ENCODE measurements around the gene HYAL1. TPM values are rescaled to one million over a fixed set of nuclear protein-coding genes. Genes with fewer than 3 reads are reported as not detected.
"Not testable (repeated sequence)": the region's sequence is repeated elsewhere in the genome, so short reads cannot be mapped to it uniquely, and the experiment has no call there.

The HYAL1 gene
- total RNA-seq, 1 donor from 2014 or later: 0.83 TPM

DNA sequence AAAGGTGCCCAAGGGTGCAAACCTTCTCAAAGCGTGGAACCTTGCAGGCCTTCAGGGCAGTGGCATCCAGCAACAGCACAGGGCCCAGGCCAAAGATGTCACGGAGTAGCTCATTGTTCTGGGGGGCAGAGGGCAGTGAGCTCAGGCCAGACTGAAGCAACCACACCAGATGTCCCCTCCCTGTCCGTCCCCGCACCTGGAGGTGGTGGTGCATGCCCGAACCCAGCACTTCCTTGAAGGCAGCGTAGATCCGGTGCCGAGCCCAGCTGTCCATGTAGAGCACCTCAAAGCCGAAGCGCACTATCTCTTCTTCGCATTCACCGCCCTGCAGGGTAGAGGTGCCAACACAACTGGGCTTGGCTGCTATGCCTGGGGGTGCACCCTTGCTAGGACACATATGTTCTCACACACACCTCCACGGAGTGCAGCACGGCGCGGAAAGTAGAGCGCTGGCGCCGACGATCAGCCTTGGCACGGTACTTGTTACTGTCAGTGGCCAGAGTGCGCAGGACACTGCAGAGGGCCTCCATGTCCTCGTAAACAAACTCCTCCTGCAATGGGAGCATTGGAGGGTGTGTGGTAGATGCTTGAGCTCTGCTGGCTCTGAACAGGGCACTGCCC, 14.9 kb downstream of the HYAL1 start:
- Mint-ChIP-seq H3K4me3 (ENCODE audit: unreplicated experiment) (no peak overlapping the region), H3K4me1 (ENCODE audit: unreplicated experiment) (peaks cover 14% of the 10 kb centered on the region), H3K27ac (ENCODE audit: unreplicated experiment) (no peak overlapping the region), H3K36me3 (ENCODE audit: unreplicated experiment) (peaks cover 3% of the 10 kb centered on the region), H3K27me3 (ENCODE audit: unreplicated experiment) (no peaks in the 10 kb centered on the region), H3K9me3 (ENCODE audit: unreplicated experiment) (no peaks in the 10 kb centered on the region)
- TF ChIP-seq, protein P1, sequence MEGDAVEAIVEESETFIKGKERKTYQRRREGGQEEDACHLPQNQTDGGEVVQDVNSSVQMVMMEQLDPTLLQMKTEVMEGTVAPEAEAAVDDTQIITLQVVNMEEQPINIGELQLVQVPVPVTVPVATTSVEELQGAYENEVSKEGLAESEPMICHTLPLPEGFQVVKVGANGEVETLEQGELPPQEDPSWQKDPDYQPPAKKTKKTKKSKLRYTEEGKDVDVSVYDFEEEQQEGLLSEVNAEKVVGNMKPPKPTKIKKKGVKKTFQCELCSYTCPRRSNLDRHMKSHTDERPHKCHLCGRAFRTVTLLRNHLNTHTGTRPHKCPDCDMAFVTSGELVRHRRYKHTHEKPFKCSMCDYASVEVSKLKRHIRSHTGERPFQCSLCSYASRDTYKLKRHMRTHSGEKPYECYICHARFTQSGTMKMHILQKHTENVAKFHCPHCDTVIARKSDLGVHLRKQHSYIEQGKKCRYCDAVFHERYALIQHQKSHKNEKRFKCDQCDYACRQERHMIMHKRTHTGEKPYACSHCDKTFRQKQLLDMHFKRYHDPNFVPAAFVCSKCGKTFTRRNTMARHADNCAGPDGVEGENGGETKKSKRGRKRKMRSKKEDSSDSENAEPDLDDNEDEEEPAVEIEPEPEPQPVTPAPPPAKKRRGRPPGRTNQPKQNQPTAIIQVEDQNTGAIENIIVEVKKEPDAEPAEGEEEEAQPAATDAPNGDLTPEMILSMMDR (IDR thresholded peaks at IDR 0.05): no peak
- no peak for DNase-seq (ENCODE audit: extremely low spot score, unreplicated experiment)

DNA sequence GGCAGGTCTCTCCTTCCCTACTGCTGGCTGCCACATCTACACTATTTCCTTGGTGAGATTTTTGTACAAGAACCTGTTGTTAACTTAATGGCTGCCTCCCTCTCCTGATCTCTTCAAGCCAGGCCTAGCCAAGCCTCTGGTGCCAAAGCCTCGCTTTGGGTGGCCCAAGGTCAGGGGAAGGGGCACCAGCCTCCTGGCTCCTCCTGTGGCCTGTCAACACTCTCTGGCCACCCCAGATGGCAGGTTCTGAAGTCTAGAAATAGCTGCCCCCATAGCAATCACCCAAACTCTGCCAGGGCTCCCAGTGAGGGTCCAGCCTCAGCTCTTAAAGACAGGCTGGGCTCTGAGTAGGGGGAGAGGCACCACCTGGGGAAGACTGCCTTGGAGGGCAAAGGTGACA, 16.1 kb downstream of the HYAL1 start:
- no peak overlapping the region for H3K4me3 Mint-ChIP-seq (ENCODE audit: unreplicated experiment)
- no peaks in the 10 kb centered on the region for H3K9me3 Mint-ChIP-seq (ENCODE audit: unreplicated experiment)
- peaks cover 8% of the 10 kb centered on the region for H3K4me1 Mint-ChIP-seq (ENCODE audit: unreplicated experiment)
- H3K27me3 Mint-ChIP-seq (ENCODE audit: unreplicated experiment): no peaks in the 10 kb centered on the region
- TF ChIP-seq, protein P1 (IDR thresholded peaks at IDR 0.05): no peak
- H3K36me3 Mint-ChIP-seq (ENCODE audit: unreplicated experiment): peaks cover 3% of the 10 kb centered on the region
- no peak for DNase-seq (ENCODE audit: extremely low spot score, unreplicated experiment)
- no peak overlapping the region for H3K27ac Mint-ChIP-seq (ENCODE audit: unreplicated experiment)

DNA sequence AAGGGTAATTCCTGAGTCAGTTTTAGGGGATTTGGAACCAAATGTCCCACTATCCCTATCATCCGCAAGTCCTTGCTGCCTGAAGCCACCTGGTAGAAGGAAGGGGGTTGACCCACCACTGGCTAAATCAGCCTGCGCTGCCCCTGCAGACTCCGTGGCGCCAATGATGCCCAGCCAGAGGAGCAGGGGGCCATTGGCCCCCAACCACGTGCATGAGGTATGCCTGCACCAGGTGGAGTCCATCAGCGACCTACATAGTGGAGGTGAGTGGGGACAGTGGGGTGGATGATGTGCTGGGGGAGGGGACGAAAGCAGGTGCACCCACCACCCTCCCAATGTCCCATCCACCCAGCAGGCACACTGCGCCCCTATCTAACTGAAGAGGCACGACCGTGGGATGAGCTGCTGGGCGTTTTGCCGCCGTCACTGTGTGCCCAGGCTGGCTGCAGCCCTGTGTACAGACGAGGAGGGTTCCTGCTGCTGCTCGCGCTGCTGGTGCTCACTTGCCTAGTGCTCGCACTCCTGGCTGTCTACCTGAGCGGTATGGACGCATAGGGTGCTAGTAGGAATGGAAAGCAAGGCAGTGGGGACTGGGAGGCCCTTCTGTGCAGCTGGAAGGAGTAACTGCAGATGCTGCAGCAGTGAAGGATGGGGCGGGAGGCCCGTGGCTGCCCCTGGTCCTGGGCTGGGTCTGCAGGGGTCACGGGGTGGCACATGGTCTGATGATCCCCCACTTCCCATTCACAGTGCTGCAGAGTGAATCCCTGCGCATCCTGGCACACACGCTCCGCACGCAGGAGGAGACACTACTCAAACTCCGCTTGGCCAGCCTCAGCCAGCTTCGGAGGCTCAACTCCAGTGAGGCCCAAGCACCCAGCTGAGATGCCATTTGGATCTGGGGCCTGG, 16.8 kb downstream of the HYAL1 start:
- H3K27ac Mint-ChIP-seq (ENCODE audit: unreplicated experiment): no peak overlapping the region
- no peak for DNase-seq (ENCODE audit: extremely low spot score, unreplicated experiment)
- TF ChIP-seq, protein P1 (IDR thresholded peaks at IDR 0.05): no peak
- H3K36me3 Mint-ChIP-seq (ENCODE audit: unreplicated experiment): peaks cover 3% of the 10 kb centered on the region
- no peaks in the 10 kb centered on the region for H3K9me3 Mint-ChIP-seq (ENCODE audit: unreplicated experiment)
- H3K27me3 Mint-ChIP-seq (ENCODE audit: unreplicated experiment): no peaks in the 10 kb centered on the region
- H3K4me3 Mint-ChIP-seq (ENCODE audit: unreplicated experiment): no peak overlapping the region
- H3K4me1 Mint-ChIP-seq (ENCODE audit: unreplicated experiment): peaks cover 7% of the 10 kb centered on the region

GRCh38 chr3:50284121-50284520, 19.3 kb downstream of the HYAL1 start:
- H3K36me3 Mint-ChIP-seq (ENCODE audit: unreplicated experiment); H3K27me3 Mint-ChIP-seq (ENCODE audit: unreplicated experiment); H3K4me1 Mint-ChIP-seq (ENCODE audit: unreplicated experiment); H3K9me3 Mint-ChIP-seq (ENCODE audit: unreplicated experiment); H3K27ac Mint-ChIP-seq (ENCODE audit: unreplicated experiment); DNase-seq (ENCODE audit: extremely low spot score, unreplicated experiment); H3K4me3 Mint-ChIP-seq (ENCODE audit: unreplicated experiment): not testable (repeated sequence)

DNA sequence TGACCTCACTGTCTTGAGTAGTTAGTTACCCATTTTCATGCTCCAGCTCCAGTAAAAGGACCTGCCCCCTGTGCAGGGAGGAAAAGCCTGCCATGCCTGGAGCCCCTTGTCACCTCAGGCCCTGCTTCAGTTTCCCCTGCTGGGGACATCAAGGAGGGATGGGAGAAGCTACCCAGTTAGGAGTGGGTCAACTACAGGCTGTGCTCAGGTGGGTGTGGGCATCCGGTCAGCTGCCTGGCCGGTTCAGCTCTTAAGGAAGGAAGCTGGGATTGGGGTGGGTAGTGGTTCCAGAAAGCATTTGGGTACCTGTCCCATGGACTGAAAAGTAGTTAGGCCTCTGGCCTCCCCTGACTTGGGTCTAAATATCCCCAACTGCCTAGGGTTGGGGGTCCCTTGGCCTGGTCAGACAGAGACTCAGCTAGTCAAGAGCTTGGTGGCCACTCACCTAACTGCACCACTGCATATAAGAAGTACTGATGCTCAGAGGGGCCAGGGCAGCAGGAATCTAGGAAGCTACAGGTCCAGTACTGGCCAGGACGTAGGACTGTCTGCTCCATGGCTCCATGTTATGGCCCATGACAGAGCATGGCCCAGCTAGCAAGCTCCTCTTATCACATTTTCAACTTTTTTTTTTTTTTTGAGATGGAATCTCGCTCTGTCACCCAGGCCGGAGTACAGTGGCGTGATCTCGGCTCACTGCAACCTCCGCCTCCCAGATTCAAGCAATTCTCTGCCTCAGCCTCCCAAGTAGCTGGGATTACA, 23.9 kb downstream of the HYAL1 start:
- DNase-seq (ENCODE audit: extremely low spot score, unreplicated experiment): no peak
- Mint-ChIP-seq H3K36me3 (ENCODE audit: unreplicated experiment) (no peaks in the 10 kb centered on the region), H3K4me1 (ENCODE audit: unreplicated experiment) (peaks cover 10% of the 10 kb centered on the region), H3K9me3 (ENCODE audit: unreplicated experiment) (no peaks in the 10 kb centered on the region), H3K4me3 (ENCODE audit: unreplicated experiment) (no peak overlapping the region), H3K27me3 (ENCODE audit: unreplicated experiment) (peaks cover 12% of the 10 kb centered on the region), H3K27ac (ENCODE audit: unreplicated experiment) (no peak overlapping the region)
- TF ChIP-seq, protein P1 (IDR thresholded peaks at IDR 0.05): no peak

Data from osteocyte (in vitro differentiated cells).